Hypothalamus (tissue), 51 donors: ENCODE data around the gene SEMA4A.

Experiments
- DNase-seq, 51 donors: peaks; one replicate each; lab custom pipeline; 2025; lab: John Stamatoyannopoulos, UW

SEMA4A gene

DNA sequence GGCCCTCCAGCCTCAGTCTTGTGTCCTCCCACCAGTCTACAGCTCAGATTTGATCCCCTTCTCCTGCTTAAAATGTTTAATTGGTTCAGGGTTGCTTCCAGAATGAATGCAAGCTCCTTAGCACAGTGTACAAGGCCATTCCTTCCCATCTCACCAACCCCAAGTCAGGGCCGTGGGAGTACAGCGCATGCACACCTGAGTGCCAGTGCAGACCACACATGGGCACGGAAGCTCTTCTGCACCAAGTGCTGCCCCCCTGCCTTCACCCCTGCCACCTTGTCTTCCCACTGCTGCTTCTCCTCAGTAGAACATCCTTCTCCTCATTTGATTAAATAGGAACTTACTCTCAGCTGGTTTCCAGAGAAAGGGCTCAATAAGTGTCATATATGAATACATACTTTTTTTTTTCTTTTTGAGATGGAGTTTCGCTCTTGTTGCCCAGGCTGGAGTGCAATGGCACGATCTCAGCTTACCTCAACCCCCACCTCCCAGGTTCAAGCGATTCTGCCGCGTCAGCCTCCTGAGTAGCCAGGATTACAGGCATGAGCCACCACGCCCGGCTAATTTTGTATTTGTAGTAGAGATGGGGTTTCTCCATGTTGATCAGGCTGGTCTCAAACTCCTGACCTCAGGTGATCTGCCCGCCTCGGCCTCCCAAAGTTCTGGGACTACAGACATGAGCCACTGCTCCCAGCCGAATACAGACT is 68.8 kb downstream of the SEMA4A start:
- no peak for DNase-seq

DNA sequence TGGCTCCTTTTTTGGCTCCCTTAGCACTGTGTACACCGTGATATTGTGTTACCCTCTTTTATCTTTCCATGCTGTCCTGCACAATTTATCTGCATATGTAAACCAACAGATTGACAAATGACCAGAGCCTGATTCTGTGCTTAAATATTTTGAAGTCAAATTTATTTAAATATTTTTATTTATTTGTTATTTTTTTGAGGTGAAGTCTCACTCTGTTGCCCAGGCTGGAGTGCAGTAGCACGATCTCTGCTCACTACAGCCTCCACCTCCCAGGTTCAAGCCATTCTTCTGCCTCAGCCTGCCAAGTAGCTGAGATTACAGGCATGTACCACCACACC is 72.3 kb downstream of the SEMA4A start:
- DNase-seq = no peak

DNA sequence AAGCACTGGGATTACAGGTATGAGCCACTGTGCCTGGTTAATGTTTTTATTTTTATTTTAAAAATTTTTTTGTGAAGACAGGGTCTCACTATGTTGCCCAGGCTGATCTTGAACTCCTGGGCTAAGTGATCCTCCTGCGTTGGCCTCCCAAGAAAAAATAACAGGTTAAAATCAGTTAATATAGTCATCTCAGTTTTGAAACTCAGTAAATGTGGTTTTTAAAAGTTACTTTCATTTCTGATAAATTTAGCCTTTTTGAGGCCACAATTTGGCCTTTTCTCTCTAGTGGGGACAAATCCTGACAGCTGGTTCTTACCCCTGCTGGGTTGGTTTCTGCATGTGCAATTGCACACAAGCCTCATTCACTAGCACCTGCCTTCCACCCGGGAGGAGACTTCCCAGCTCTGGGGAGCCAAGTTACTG is 72.7 kb downstream of the SEMA4A start:
- no peak for DNase-seq

DNA sequence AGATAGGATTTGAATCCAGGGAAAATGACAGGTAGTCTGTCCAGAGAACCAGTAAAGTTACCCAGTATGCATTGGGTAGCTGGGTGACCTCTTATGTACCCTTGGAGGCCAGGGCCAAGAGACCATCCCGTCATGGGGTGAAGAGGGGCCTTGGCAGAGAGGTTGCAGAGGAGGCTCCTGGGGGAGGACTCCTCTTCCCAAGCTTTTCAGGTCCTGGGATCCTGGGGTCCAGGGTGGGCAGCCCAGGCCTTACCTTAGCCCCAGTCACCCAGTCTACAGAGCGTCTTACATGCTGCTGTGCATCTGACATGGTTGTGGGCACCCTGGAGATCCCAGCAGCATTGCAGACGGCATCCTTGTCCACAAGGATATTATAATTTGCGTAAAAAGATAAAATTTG is 73.4 kb downstream of the SEMA4A start:
- no peak for DNase-seq
